Activated CD4-positive, alpha-beta T cell treated with anti-CD3 and anti-CD28 coated beads for 36 hours (primary cell): Measurements from ENCODE around the gene TMEM171. TPM values are rescaled to one million over a fixed set of nuclear protein-coding genes. Genes with fewer than 3 reads are reported as not detected.

Experiments used
- ATAC-seq: fragments of 200-7000 bp; cut with Tn5 transposase; one replicate; pipeline ENCODE4 v1.10.0; 2021; ENCODE audit warnings: mild to moderate bottlenecking, moderate library complexity
- CTCF ChIA-PET: fragments of 350-600 bp; sonication (Branson Sonifier 250); formaldehyde crosslinking; loops from one replicate; lab custom pipeline; 2021; ENCODE audit warnings: antibody characterized with exemption; lab: Charles Lee
- POLR2A ChIA-PET: fragments of 350-600 bp; sonication (Branson Sonifier 250); formaldehyde crosslinking; loops from one replicate; lab custom pipeline; 2021; ENCODE audit warnings: antibody characterized with exemption, inconsistent platforms; lab: Charles Lee
- DNase-seq: peaks from one replicate; pipeline ENCODE4 v3.0.0-alpha.2; 2020
- H3K27ac Mint-ChIP-seq: one replicate; pipeline ENCODE4 v1.8.0; 2021; ENCODE audit warnings: mixed read lengths
- H3K27me3 Mint-ChIP-seq: one replicate; pipeline ENCODE4 v1.8.0; 2021; ENCODE audit warnings: mixed read lengths
- H3K36me3 Mint-ChIP-seq: one replicate; pipeline ENCODE4 v1.8.0; 2021; ENCODE audit warnings: low read depth, mixed read lengths
- H3K4me1 Mint-ChIP-seq: one replicate; pipeline ENCODE4 v1.8.0; 2021; ENCODE audit warnings: mixed read lengths
- H3K4me3 Mint-ChIP-seq: one replicate; pipeline ENCODE4 v1.8.0; 2021; ENCODE audit warnings: mild to moderate bottlenecking, moderate library complexity, mixed read lengths
- H3K9me3 Mint-ChIP-seq: one replicate; pipeline ENCODE4 v1.8.0; 2021; ENCODE audit warnings: low read depth, mixed read lengths
- intact Hi-C, 2 experiments: fragments of 100-400 bp; cut with DNase I in 1 of 2; cut with micrococcal nuclease in 1 of 2; formaldehyde crosslinking; loops; one replicate each; pipeline versions ENCODE4 v1.14.2 to v1.15.1; 2022 to 2024; cut with DNase I, micrococcal nuclease
- total RNA-seq, 2 experiments: library from RNA; stranded (reverse); gene quantifications; one replicate each; pipeline ENCODE4 v1.2.3, GENCODE V29; 2021

TMEM171 gene
- total RNA-seq, 2 experiments from 2014 or later = not detected

DNA sequence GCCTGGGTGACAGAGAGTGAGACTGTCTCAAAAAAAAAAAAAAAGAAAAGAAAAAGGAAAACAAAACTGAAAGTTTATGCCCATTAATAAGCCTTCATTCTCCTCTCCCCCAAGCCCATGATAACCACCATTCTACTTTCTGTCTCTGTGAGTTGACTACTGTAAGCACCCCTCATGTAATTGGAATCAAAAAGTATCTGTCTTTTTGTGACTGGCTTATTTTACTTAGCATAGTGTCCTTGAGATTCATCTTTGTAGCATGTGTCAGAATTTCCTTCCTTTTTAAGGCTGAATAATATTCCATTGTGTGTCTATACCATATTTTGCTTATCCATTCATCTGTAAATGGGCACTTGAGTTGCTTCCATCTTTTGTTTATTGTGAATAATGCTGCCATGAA lies 14.0 kb upstream of the TMEM171 start:
- Mint-ChIP-seq H3K36me3 (no peaks in the 10 kb centered on the region), H3K9me3 (peaks cover 4% of the 10 kb centered on the region), H3K27ac (no peak overlapping the region), H3K27me3 (peaks cover 28% of the 10 kb centered on the region), H3K4me1 (no peaks in the 10 kb centered on the region), H3K4me3 (no peak overlapping the region)
- POLR2A ChIA-PET = no interaction called here
- CTCF ChIA-PET = no interaction called here
- ATAC-seq (no peak), DNase-seq (no peak)
- intact Hi-C loops = no loop called here

GRCh38 chr5:73110190-73110589 lies 10.2 kb upstream of the TMEM171 start:
- Mint-ChIP-seq H3K36me3 (no peaks in the 10 kb centered on the region), H3K27me3 (peaks cover 52% of the 10 kb centered on the region), H3K9me3 (peaks cover 4% of the 10 kb centered on the region), H3K4me1 (no peaks in the 10 kb centered on the region), H3K4me3 (no peak overlapping the region), H3K27ac (no peak overlapping the region)
- intact Hi-C loops = no loop called here
- ATAC-seq (no peak), DNase-seq (no peak)
- POLR2A ChIA-PET = no interaction called here
- CTCF ChIA-PET = interaction anchor here (0.7 kb wide), 1 partner anchor 131 kb away, joined by 3 read pairs; no protein-coding TSS in a partner anchor

- H3K36me3 Mint-ChIP-seq = no peaks in the 10 kb centered on the region
- H3K4me1 Mint-ChIP-seq = no peaks in the 10 kb centered on the region
- peaks cover 4% of the 10 kb centered on the region for H3K9me3 Mint-ChIP-seq
- POLR2A ChIA-PET = no interaction called here
- intact Hi-C loops = no loop called here
- no peak overlapping the region for H3K4me3 Mint-ChIP-seq
- CTCF ChIA-PET = interaction anchor here (0.6 to 1.6 kb wide), 2 partner anchors 42 to 343 kb away, joined by 3 read pairs; no protein-coding TSS in a partner anchor
- H3K27ac Mint-ChIP-seq = no peak overlapping the region
- DNase-seq (no peak), ATAC-seq (no peak)
- peaks cover 57% of the 10 kb centered on the region for H3K27me3 Mint-ChIP-seq
Observed at GRCh38 chr5:73111536-73111935, 8.8 kb upstream of the TMEM171 start.

DNA sequence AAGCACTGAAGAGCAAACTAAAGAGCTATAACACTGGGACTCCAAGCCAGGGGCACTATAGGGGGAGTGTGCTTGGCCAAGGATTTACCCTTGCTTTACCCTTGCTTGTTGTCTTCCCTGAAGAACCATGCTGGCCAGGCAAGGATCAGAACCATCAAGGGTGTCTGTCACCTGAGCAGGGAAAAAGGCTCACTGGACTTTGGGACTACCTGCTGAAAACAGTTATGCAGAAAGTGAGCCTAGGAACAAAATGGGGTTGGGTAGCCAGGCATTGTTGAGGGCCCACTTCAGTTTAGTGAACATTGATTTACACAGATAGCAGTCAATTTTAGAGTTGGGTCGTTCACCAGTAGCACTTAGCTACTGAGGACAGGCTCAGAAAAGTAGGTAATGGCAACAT lies 8.0 kb upstream of the TMEM171 start:
- Mint-ChIP-seq H3K27ac (no peak overlapping the region), H3K4me1 (no peaks in the 10 kb centered on the region), H3K36me3 (no peaks in the 10 kb centered on the region), H3K27me3 (peaks cover 61% of the 10 kb centered on the region), H3K4me3 (no peak overlapping the region), H3K9me3 (peaks cover 4% of the 10 kb centered on the region)
- ChIA-PET POLR2A (no interaction called here), CTCF (no interaction called here)
- intact Hi-C loops = no loop called here
- no peak for DNase-seq
- ATAC-seq = no peak

DNA sequence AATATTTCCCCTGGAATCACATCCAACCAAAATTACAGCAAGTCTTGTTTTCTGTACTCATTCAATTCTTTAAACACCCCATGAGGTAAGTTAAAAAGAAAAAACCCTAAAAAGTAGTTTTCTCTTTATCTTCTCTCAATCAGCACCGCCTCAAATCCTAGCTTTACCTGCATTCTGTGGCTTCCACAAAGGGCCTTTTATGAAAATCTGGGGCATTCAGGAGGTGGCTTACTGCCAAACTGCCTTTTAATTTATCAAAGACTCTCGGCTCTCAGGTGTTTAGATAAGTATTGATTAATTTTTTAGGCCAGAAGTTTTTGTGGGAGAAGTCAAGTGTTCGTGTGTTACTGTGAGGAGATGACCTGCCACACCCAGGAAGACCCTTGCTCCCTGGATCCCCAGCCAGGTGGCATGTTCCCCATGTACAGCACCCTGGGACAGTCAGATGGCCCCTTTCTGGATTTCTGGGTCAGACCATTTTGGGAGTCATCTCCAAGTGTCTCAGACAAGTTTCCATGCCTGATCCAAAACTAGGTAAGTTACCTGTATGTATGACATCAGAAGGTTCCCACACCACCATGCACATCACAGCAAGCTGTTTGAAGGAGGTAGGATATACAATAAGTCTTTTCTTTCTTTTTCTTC lies 6.2 kb upstream of the TMEM171 start:
- CTCF ChIA-PET = interaction anchor here (0.7 kb wide), 1 partner anchor 284 kb away, joined by 3 read pairs; no protein-coding TSS in a partner anchor
- H3K4me3 Mint-ChIP-seq = no peak overlapping the region
- H3K36me3 Mint-ChIP-seq = no peaks in the 10 kb centered on the region

GRCh38 chr5:73115399-73116051 lies 4.8 kb upstream of the TMEM171 start:
- Mint-ChIP-seq H3K27ac (no peak overlapping the region), H3K4me3 (no peak overlapping the region), H3K36me3 (no peaks in the 10 kb centered on the region), H3K27me3 (peaks cover 68% of the 10 kb centered on the region), H3K4me1 (peaks cover 6% of the 10 kb centered on the region), H3K9me3 (no peaks in the 10 kb centered on the region)
- ATAC-seq = no peak
- DNase-seq = no peak
- intact Hi-C loops = no loop called here
- POLR2A ChIA-PET = no interaction called here
- CTCF ChIA-PET = interaction anchor here (0.6 to 1.3 kb wide), 3 partner anchors 11 to 136 kb away, joined by 3 to 5 read pairs (median 4); no protein-coding TSS in a partner anchor

More for the DNA sequence above, 6.2 kb upstream of the TMEM171 start:
- no peak for ATAC-seq
- DNase-seq = no peak
- POLR2A ChIA-PET = interaction anchor here (0.5 kb wide), 1 partner anchor 9 kb away, joined by 3 read pairs; no protein-coding TSS in a partner anchor
- Mint-ChIP-seq H3K9me3 (no peaks in the 10 kb centered on the region), H3K27me3 (peaks cover 66% of the 10 kb centered on the region), H3K27ac (no peak overlapping the region), H3K4me1 (peaks cover under 1% of the 10 kb centered on the region)
- intact Hi-C loops = no loop called here

DNA sequence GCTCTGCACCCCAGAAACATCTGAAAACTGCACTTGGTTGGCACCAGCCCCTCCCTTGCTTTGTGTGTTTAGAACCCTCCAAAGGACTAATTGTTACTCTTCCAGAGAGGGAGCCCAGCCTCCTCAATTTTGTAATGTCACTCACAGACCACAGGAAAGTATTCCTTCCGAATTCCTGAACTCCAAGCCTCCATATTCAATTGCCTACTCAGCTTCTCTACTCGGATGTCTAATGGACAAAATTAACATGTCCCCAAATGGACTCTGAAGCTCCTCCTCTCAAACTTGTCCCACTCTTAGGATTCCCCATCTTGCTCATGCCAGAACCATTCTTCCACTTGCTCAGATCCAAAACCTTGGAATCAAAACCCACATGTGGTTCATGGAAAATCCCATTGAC lies 3.9 kb upstream of the TMEM171 start:
- DNase-seq (no peak), ATAC-seq (no peak)
- H3K36me3 Mint-ChIP-seq = no peaks in the 10 kb centered on the region
- intact Hi-C loops = no loop called here
- H3K4me1 Mint-ChIP-seq = peaks cover 10% of the 10 kb centered on the region
- peaks cover 75% of the 10 kb centered on the region for H3K27me3 Mint-ChIP-seq
- no peak overlapping the region for H3K4me3 Mint-ChIP-seq
- H3K9me3 Mint-ChIP-seq = no peaks in the 10 kb centered on the region
- no peak overlapping the region for H3K27ac Mint-ChIP-seq
- ChIA-PET POLR2A (no interaction called here), CTCF (interaction anchor here (1.3 kb wide), 1 partner anchor 14 kb away, joined by 5 read pairs; no protein-coding TSS in a partner anchor)

GRCh38 chr5:73117088-73117740 lies 3.2 kb upstream of the TMEM171 start:
- intact Hi-C loops = no loop called here
- no peak overlapping the region for H3K4me3 Mint-ChIP-seq
- no peaks in the 10 kb centered on the region for H3K36me3 Mint-ChIP-seq
- DNase-seq (no peak), ATAC-seq (no peak)
- ChIA-PET CTCF (no interaction called here), POLR2A (interaction anchor here (0.5 kb wide), 1 partner anchor 43 kb away, joined by 3 read pairs; no protein-coding TSS in a partner anchor)
- peaks cover 10% of the 10 kb centered on the region for H3K4me1 Mint-ChIP-seq
- no peak overlapping the region for H3K27ac Mint-ChIP-seq
- no peaks in the 10 kb centered on the region for H3K9me3 Mint-ChIP-seq
- peaks cover 78% of the 10 kb centered on the region for H3K27me3 Mint-ChIP-seq

DNA sequence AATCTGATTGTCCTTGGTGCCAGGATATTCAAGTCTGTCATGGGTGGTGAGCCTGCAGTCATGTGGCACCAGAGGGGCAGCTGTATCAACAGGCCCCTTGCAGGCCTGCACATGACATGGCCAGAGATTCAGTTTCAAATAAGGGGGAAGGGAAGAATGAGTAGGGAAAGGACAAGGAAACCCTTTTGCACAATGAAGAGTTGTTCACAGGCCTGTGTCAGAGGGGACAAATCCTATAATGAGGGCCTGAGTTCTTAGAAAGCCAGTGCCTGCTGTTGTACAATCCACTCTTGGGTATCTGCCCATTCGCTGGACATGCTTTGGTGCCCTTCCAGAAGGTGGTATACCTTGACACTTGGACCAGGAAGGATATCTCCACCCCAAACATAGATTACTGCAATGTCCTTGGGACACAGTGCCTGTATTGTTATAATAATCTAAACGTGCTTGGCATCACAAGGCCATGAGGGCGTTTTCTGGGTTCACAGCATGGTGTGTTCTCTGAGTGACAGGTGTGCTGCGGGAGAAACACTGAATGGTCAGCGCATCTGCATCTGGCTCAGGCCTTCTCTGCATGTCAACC lies 1.9 kb upstream of the TMEM171 start:
- DNase-seq = no peak
- ATAC-seq = no peak
- H3K9me3 Mint-ChIP-seq = no peaks in the 10 kb centered on the region
- ChIA-PET CTCF (no interaction called here), POLR2A (no interaction called here)
- no peak overlapping the region for H3K27ac Mint-ChIP-seq
- no peaks in the 10 kb centered on the region for H3K36me3 Mint-ChIP-seq
- intact Hi-C loops = no loop called here
- peaks cover 70% of the 10 kb centered on the region for H3K27me3 Mint-ChIP-seq
- peaks cover 19% of the 10 kb centered on the region for H3K4me1 Mint-ChIP-seq
- no peak overlapping the region for H3K4me3 Mint-ChIP-seq

DNA sequence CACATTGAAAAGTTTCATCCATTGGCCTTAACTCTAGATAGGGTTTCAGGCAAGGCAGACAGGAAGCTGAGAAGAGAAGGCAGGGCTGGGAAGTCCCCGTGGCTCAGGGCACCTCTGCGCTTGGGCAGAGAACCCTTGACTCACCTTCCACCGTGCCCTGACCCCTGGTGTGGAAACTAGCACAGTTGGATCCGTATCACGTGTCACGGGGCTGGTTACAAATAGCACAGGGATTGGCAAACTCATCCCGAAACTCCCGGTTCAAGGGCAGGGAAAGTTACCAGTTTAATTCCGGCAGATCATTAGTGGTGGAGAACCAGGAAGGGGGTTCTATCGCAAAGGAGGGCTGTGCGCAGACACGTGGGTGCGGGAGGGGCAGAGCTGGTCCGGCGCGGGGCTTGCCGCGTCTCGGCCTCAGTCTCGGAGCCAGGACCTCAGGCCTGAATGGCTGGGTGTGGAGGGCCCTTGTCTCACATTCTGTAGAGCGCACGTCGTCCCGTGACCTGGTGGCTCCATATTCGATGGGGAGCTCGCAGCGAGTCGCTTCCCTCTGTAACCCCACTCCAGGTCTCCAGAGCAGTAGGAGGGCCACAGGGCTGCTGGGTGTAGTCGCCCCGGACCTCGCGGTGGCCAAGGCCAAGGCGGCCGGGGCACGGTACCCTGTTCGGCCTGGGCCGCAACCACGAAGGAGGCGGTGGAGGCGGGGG lies 771 bp upstream of the TMEM171 start:
- ChIA-PET CTCF (no interaction called here), POLR2A (interaction anchor here (0.6 kb wide), 1 partner anchor 259 kb away, joined by 4 read pairs; no protein-coding TSS in a partner anchor)
- H3K4me3 Mint-ChIP-seq = peak overlapping the region; percentile 29
- no peaks in the 10 kb centered on the region for H3K36me3 Mint-ChIP-seq
- ATAC-seq (peak; percentile 72), DNase-seq (peak; percentile 52)
- H3K9me3 Mint-ChIP-seq = no peaks in the 10 kb centered on the region
- H3K27me3 Mint-ChIP-seq = peaks cover 73% of the 10 kb centered on the region
- H3K27ac Mint-ChIP-seq = no peak overlapping the region
- H3K4me1 Mint-ChIP-seq = peaks cover 21% of the 10 kb centered on the region
- intact Hi-C loops = no loop called here

- Mint-ChIP-seq H3K27ac (no peak overlapping the region), H3K4me1 (peaks cover 21% of the 10 kb centered on the region), H3K27me3 (peaks cover 77% of the 10 kb centered on the region), H3K9me3 (no peaks in the 10 kb centered on the region), H3K36me3 (no peaks in the 10 kb centered on the region), H3K4me3 (peak overlapping the region; percentile 6)
- no peak for ATAC-seq
- CTCF ChIA-PET = no interaction called here
- POLR2A ChIA-PET = no interaction called here
- no peak for DNase-seq
- intact Hi-C loops = no loop called here
Observed at GRCh38 chr5:73121119-73121463, 716 bp downstream of the TMEM171 start.
